OCI-LY7 (cell line): Measurements from ENCODE around the gene VPS13C. TPM values are rescaled to one million over a fixed set of nuclear protein-coding genes. Genes with fewer than 3 reads are reported as not detected.

Experiments
- BruUV-seq: library from RNA; stranded (reverse); fragments of 400-500 nt; replicated peaks from 2 replicates; lab custom pipeline; 2021; lab: Mats Ljungman, UMichigan
- CTCF ChIA-PET: fragments of 300-600 bp; sonication (Branson Sonifier 250); formaldehyde crosslinking; loops from one replicate; lab custom pipeline; 2022; ENCODE audit warnings: antibody characterized with exemption; ENCODE audit not compliant: unreplicated experiment; lab: Charles Lee
- POLR2A ChIA-PET: fragments of 300-600 bp; sonication (Branson Sonifier 250); formaldehyde crosslinking; loops from one replicate; lab custom pipeline; 2022; ENCODE audit warnings: antibody characterized with exemption; lab: Charles Lee
- DNase-seq: peaks from one replicate; pipeline ENCODE4 v3.0.0-alpha.2; 2015; ENCODE audit warnings: low spot score
- H2AFZ ChIP-seq: fragments of 200-600 bp; sonication (generic), shearing (Covaris generic); 2 replicates; pipeline ENCODE4 v1.6.1; 2014; ENCODE audit warnings: mild to moderate bottlenecking, antibody characterized with exemption, low read length, moderate library complexity
- H3K27ac ChIP-seq: fragments of 200-600 bp; sonication (generic); 2 replicates; pipeline ENCODE4 v1.5.1; 2014; ENCODE audit warnings: mixed run types, low read depth, mild to moderate bottlenecking, moderate library complexity, low read length, inconsistent platforms; ENCODE audit not compliant: poor library complexity, severe bottlenecking
- H3K36me3 ChIP-seq: fragments of 200-600 bp; sonication (generic); 2 replicates; pipeline ENCODE4 v1.6.1; 2014; ENCODE audit warnings: mild to moderate bottlenecking, antibody characterized with exemption, low read length, moderate library complexity, mixed read lengths; ENCODE audit not compliant: insufficient read depth
- H3K4me1 ChIP-seq: fragments of 200-600 bp; sonication (generic); 2 replicates; pipeline ENCODE4 v1.5.1; 2014; ENCODE audit warnings: mild to moderate bottlenecking, low read length; ENCODE audit not compliant: insufficient read depth, poor library complexity, severe bottlenecking
- H3K4me2 ChIP-seq: fragments of 200-600 bp; sonication (generic); 2 replicates; pipeline ENCODE4 v1.6.1; 2014; ENCODE audit warnings: mild to moderate bottlenecking, low read length
- H3K4me3 ChIP-seq: fragments of 200-600 bp; sonication (generic); 2 replicates; pipeline ENCODE4 v1.5.1; 2014; ENCODE audit warnings: mild to moderate bottlenecking, low read depth, low read length; ENCODE audit not compliant: poor library complexity, severe bottlenecking
- H3K79me2 ChIP-seq: fragments of 200-600 bp; sonication (generic); 2 replicates; pipeline ENCODE4 v1.6.1; 2016; ENCODE audit warnings: low read depth, mild to moderate bottlenecking, low read length, moderate library complexity, mixed read lengths; ENCODE audit not compliant: insufficient read depth
- H3K9me2 ChIP-seq: fragments of 200-600 bp; sonication (generic); 2 replicates; pipeline ENCODE4 v1.6.1; 2016; ENCODE audit warnings: mild to moderate bottlenecking, low read length, mixed read lengths; ENCODE audit not compliant: insufficient read depth
- H3K9me3 ChIP-seq: fragments of 200-600 bp; sonication (generic); 2 replicates; pipeline ENCODE4 v1.6.1; 2014; ENCODE audit warnings: mild to moderate bottlenecking, mixed run types, low read length, mixed read lengths
- H4K20me1 ChIP-seq: fragments of 200-600 bp; sonication (generic); 2 replicates; pipeline ENCODE4 v1.6.1; 2014; ENCODE audit warnings: mild to moderate bottlenecking, antibody characterized with exemption, low read length, moderate library complexity, mixed read lengths; ENCODE audit not compliant: insufficient read depth
- CTCF ChIP-seq: fragments of 200-600 bp; sonication (generic); conservative IDR thresholded peaks from 2 replicates; pipeline ENCODE4 v1.5.1; 2014; ENCODE audit warnings: mild to moderate bottlenecking, antibody characterized with exemption, low read length, moderate library complexity, mixed read lengths
- EZH2phosphoT487 ChIP-seq: fragments of 200-600 bp; sonication (generic); IDR thresholded peaks from 2 replicates; pipeline ENCODE4 v1.6.1; 2018; ENCODE audit warnings: low read depth, borderline replicate concordance, mild to moderate bottlenecking, mixed run types, antibody characterized with exemption, low read length, moderate library complexity, mixed read lengths
- intact Hi-C: fragments of 100-400 bp; cut with micrococcal nuclease; formaldehyde crosslinking; loops from one replicate; pipeline ENCODE4 v1.10.0; 2022; ENCODE audit not compliant: unreplicated experiment
- total RNA-seq, 2 experiments: library from RNA; depleted of rRNA in 1 of 2; stranded (reverse); fragments of >200 nt in 1 of 2; shearing (Covaris generic) in 1 of 2; gene quantifications; 2 replicates each; pipeline ENCODE4 v1.2.3, GENCODE V29; 2014 to 2022

The VPS13C gene
- total RNA-seq, 2 experiments from 2014 or later: 44.4 to 60.6 TPM

GRCh38 chr15:62108411-62108810, 48.2 kb upstream of the VPS13C start:
- Histone ChIP-seq H3K9me3 (no peaks in the 10 kb centered on the region), H3K4me2 (no peak overlapping the region), H4K20me1 (no peaks in the 10 kb centered on the region), H3K9me2 (no peaks in the 10 kb centered on the region), H3K4me3 (no peak overlapping the region), H3K79me2 (no peaks in the 10 kb centered on the region), H3K36me3 (no peaks in the 10 kb centered on the region), H3K4me1 (peaks cover 31% of the 10 kb centered on the region), H3K27ac (no peak overlapping the region), H2AFZ (no peak overlapping the region)
- intact Hi-C loops: no loop called here
- no peak for DNase-seq
- ChIA-PET CTCF (no interaction called here), POLR2A (interaction anchor here (0.7 kb wide), 1 partner anchor 20 kb away, joined by 3 read pairs; no protein-coding TSS in a partner anchor)
- BruUV-seq: no TSS peak
- no peak for TF ChIP-seq EZH2phosphoT487
- TF ChIP-seq CTCF: no peak

- POLR2A ChIA-PET: interaction anchor here (0.7 to 1.0 kb wide), 3 partner anchors 9 to 19 kb away, joined by 3 to 4 read pairs (median 3); no protein-coding TSS in a partner anchor
- Histone ChIP-seq H3K4me1 (peaks cover 32% of the 10 kb centered on the region), H3K9me2 (no peaks in the 10 kb centered on the region), H3K79me2 (no peaks in the 10 kb centered on the region), H2AFZ (no peak overlapping the region), H3K36me3 (no peaks in the 10 kb centered on the region), H3K4me3 (no peak overlapping the region), H3K4me2 (no peak overlapping the region), H3K9me3 (no peaks in the 10 kb centered on the region), H4K20me1 (no peaks in the 10 kb centered on the region), H3K27ac (no peak overlapping the region)
- no TSS peak for BruUV-seq
- intact Hi-C loops: no loop called here
- no peak for DNase-seq
- TF ChIP-seq EZH2phosphoT487: no peak
- TF ChIP-seq CTCF: no peak
- CTCF ChIA-PET: no interaction called here
These were observed 47.4 kb upstream of the VPS13C start for GRCh38 chr15:62107571-62108121.

GRCh38 chr15:62106096-62106495, 45.8 kb upstream of the VPS13C start:
- Histone ChIP-seq H3K4me1 (peaks cover 32% of the 10 kb centered on the region), H3K9me3 (no peaks in the 10 kb centered on the region), H3K9me2 (no peaks in the 10 kb centered on the region), H3K4me2 (peak overlapping the region; percentile 47), H4K20me1 (no peaks in the 10 kb centered on the region), H3K27ac (peak overlapping the region; percentile 63), H3K36me3 (no peaks in the 10 kb centered on the region), H3K79me2 (no peaks in the 10 kb centered on the region), H3K4me3 (no peak overlapping the region), H2AFZ (no peak overlapping the region)
- DNase-seq: no peak
- POLR2A ChIA-PET: no interaction called here
- TF ChIP-seq CTCF: no peak
- no peak for TF ChIP-seq EZH2phosphoT487
- CTCF ChIA-PET: no interaction called here
- intact Hi-C loops: no loop called here
- no TSS peak for BruUV-seq
